Stimulated activated CD4-positive, alpha-beta T cell treated with anti-CD3 and anti-CD28 coated beads, Interleukin-2, amount 100 ng/mL, for 4 hours (primary cell): ENCODE data around the gene CARD9.
"Not testable (repeated sequence)": the region's sequence is repeated elsewhere in the genome, so short reads cannot be mapped to it uniquely, and the experiment has no call there.

Source experiments
- DNase-seq: peaks from one replicate; pipeline ENCODE4 v3.0.0-alpha.2; 2020; ENCODE audit warnings: low read depth

Gene CARD9

GRCh38 chr9:136322756-136323330, 50.6 kb downstream of the CARD9 start:
- no peak for DNase-seq

GRCh38 chr9:136321561-136321960, 51.9 kb downstream of the CARD9 start:
- no peak for DNase-seq

- DNase-seq: not testable (repeated sequence)
These were observed 52.5 kb downstream of the CARD9 start for GRCh38 chr9:136320972-136321371.

- not testable (repeated sequence) for DNase-seq
These were observed 53.5 kb downstream of the CARD9 start for GRCh38 chr9:136319955-136320354.

GRCh38 chr9:136319244-136319643, 54.2 kb downstream of the CARD9 start:
- DNase-seq: not testable (repeated sequence)

GRCh38 chr9:136318776-136319241, 54.7 kb downstream of the CARD9 start:
- DNase-seq: no peak

GRCh38 chr9:136318111-136318775, 55.2 kb downstream of the CARD9 start:
- DNase-seq: no peak

GRCh38 chr9:136317695-136318094, 55.8 kb downstream of the CARD9 start:
- DNase-seq: no peak

GRCh38 chr9:136316896-136317676, 56.4 kb downstream of the CARD9 start:
- no peak for DNase-seq

GRCh38 chr9:136316271-136316751, 57.2 kb downstream of the CARD9 start:
- no peak for DNase-seq

- no peak for DNase-seq
These were observed 58.5 kb downstream of the CARD9 start for GRCh38 chr9:136314944-136315343.

- DNase-seq: no peak
These were observed 59.4 kb downstream of the CARD9 start for GRCh38 chr9:136314056-136314416.
